Liver (tissue), 9 donors: ENCODE data around the gene GMPR. TPM values are rescaled to one million over a fixed set of nuclear protein-coding genes. Genes with fewer than 3 reads are reported as not detected.

Experiments
- DNase-seq: peaks from one replicate; pipeline ENCODE4 v3.0.0-alpha.2; 2017; ENCODE audit warnings: low spot score
- H3K27ac ChIP-seq, 2 donors: one replicate each; pipeline ENCODE4 v1.7.0; 2013; ENCODE audit warnings: inconsistent platforms in 2 of 2, low read length in 2 of 2, control low read depth in 1 of 2, low read depth in 1 of 2, mild to moderate bottlenecking in 1 of 2
- H3K27me3 ChIP-seq, 4 donors: one replicate each; pipeline versions ENCODE4 v1.6.1 to v1.7.0; 2013; ENCODE audit warnings: low read length in 3 of 4, inconsistent platforms in 1 of 4, mild to moderate bottlenecking in 1 of 4, moderate library complexity in 1 of 4; ENCODE audit not compliant: control insufficient read depth in 4 of 4, insufficient read depth in 4 of 4
- H3K36me3 ChIP-seq, 4 donors: one replicate each; pipeline versions ENCODE4 v1.6.1 to v1.7.0; 2013; ENCODE audit warnings: low read length in 3 of 4, mild to moderate bottlenecking in 3 of 4, low read depth in 1 of 4, moderate library complexity in 1 of 4; ENCODE audit not compliant: control insufficient read depth in 4 of 4, insufficient read depth in 3 of 4
- H3K4me1 ChIP-seq, 4 donors: one replicate each; pipeline versions ENCODE4 v1.6.1 to v1.7.0; 2013; ENCODE audit warnings: low read length in 3 of 4, mild to moderate bottlenecking in 3 of 4, moderate library complexity in 1 of 4; ENCODE audit not compliant: control insufficient read depth in 4 of 4, insufficient read depth in 4 of 4
- H3K4me3 ChIP-seq, 3 donors: one replicate each; pipeline versions ENCODE4 v1.6.1 to v1.7.0; 2013; ENCODE audit warnings: low read length in 3 of 3, control low read depth in 1 of 3, low read depth in 1 of 3, mild to moderate bottlenecking in 1 of 3
- H3K9ac ChIP-seq, 2 donors: one replicate each; pipeline ENCODE4 v1.7.0; 2013; ENCODE audit warnings: low read length in 2 of 2, mild to moderate bottlenecking in 2 of 2, moderate library complexity in 2 of 2, control low read depth in 1 of 2, low read depth in 1 of 2
- H3K9me3 ChIP-seq, 4 donors: one replicate each; pipeline versions ENCODE4 v1.6.1 to v1.7.0; 2013; ENCODE audit warnings: low read length in 3 of 4; ENCODE audit not compliant: control insufficient read depth in 4 of 4
- ATF3 ChIP-seq: IDR thresholded peaks from 2 replicates; pipeline ENCODE4 v1.6.1; 2016; ENCODE audit warnings: antibody characterized with exemption
- CTCF ChIP-seq: fragments of 150-350 bp; IDR thresholded peaks from 2 replicates; pipeline ENCODE4 v1.5.1; 2017; ENCODE audit warnings: improper control_type of control experiment, low read depth, low read length; ENCODE audit not compliant: missing input control
- EGR1 ChIP-seq, 2 donors: IDR thresholded peaks; 2 replicates each; pipeline ENCODE4 v1.6.1; 2016 to 2018; ENCODE audit warnings: antibody characterized with exemption in 2 of 2, low read depth in 2 of 2
- FOXA1 ChIP-seq: IDR thresholded peaks from 2 replicates; pipeline ENCODE4 v1.6.1; 2016; ENCODE audit warnings: antibody characterized with exemption
- FOXA2 ChIP-seq: IDR thresholded peaks from 2 replicates; pipeline ENCODE4 v1.6.1; 2016; ENCODE audit warnings: antibody characterized with exemption
- GABPA ChIP-seq, 2 donors: IDR thresholded peaks in 1 of 2; conservative IDR thresholded peaks in 1 of 2; 2 replicates each; pipeline ENCODE4 v1.6.1; 2016; ENCODE audit warnings: antibody characterized with exemption in 2 of 2, mild to moderate bottlenecking in 1 of 2, moderate library complexity in 1 of 2
- HNF4A ChIP-seq, 2 donors: conservative IDR thresholded peaks; 2 replicates each; pipeline ENCODE4 v1.6.1; 2016; ENCODE audit warnings: antibody characterized with exemption in 2 of 2, mild to moderate bottlenecking in 2 of 2
- HNF4G ChIP-seq: IDR thresholded peaks from 2 replicates; pipeline ENCODE4 v1.6.1; 2016; ENCODE audit warnings: antibody characterized with exemption
- JUND ChIP-seq, 2 donors: IDR thresholded peaks; 2 replicates each; pipeline ENCODE4 v1.6.1; 2016; ENCODE audit warnings: antibody characterized with exemption in 2 of 2
- MAX ChIP-seq: IDR thresholded peaks from 2 replicates; pipeline ENCODE4 v1.6.1; 2016; ENCODE audit warnings: antibody characterized with exemption
- NR2F2 ChIP-seq: IDR thresholded peaks from 2 replicates; pipeline ENCODE4 v1.6.1; 2016; ENCODE audit warnings: antibody characterized with exemption
- RAD21 ChIP-seq, 2 donors: IDR thresholded peaks; 2 replicates each; pipeline ENCODE4 v1.6.1; 2016; ENCODE audit warnings: antibody characterized with exemption in 2 of 2, mild to moderate bottlenecking in 2 of 2
- REST ChIP-seq: IDR thresholded peaks from 2 replicates; pipeline ENCODE4 v1.6.1; 2016; ENCODE audit warnings: antibody characterized with exemption, mild to moderate bottlenecking
- RXRA ChIP-seq, 2 donors: IDR thresholded peaks; 2 replicates each; pipeline ENCODE4 v1.6.1; 2017 to 2018; ENCODE audit warnings: antibody characterized with exemption in 2 of 2, mild to moderate bottlenecking in 1 of 2
- SP1 ChIP-seq: IDR thresholded peaks from 2 replicates; pipeline ENCODE4 v1.6.1; 2018; ENCODE audit warnings: antibody characterized with exemption, mild to moderate bottlenecking
- TAF1 ChIP-seq: conservative IDR thresholded peaks from 2 replicates; pipeline ENCODE4 v1.6.1; 2016; ENCODE audit warnings: antibody characterized with exemption, mild to moderate bottlenecking
- YY1 ChIP-seq: IDR thresholded peaks from 2 replicates; pipeline ENCODE4 v1.6.1; 2016; ENCODE audit warnings: antibody characterized with exemption, mild to moderate bottlenecking
- ZBTB33 ChIP-seq: IDR thresholded peaks from 2 replicates; pipeline ENCODE4 v1.6.1; 2016; ENCODE audit warnings: antibody characterized with exemption
- WGBS: extraction: QIAGEN DNeasy Blood & Tissue Kit; methylation state at CpG from one replicate; pipeline ENCODE4 v1.1.7; 2013; 5-methylcytosine and 5-hydroxymethylcytosine counted together
- polyA plus RNA-seq, 2 donors: library from polyadenylated mRNA; stranded (reverse) in 1 of 2; unstranded in 1 of 2; fragments of 200-250 nt in 1 of 2; fragments of >200 nt in 1 of 2; fragmentation: Nextera tagmentation in 1 of 2; extraction: Ambion mirVana in 1 of 2; gene quantifications; one replicate each; pipeline versions ENCODE4 v1.2.1 to v1.2.3, GENCODE V29; 2013 to 2015
- total RNA-seq, 2 donors: library from RNA; depleted of rRNA; stranded (reverse); fragments of >200 nt; gene quantifications; one replicate each; pipeline ENCODE4 v1.2.3, GENCODE V29; 2014
- donor health status: healthy.
- donor health status: healthy.
- donor health status: healthy.
- donor health status: healthy.
- donor health status: healthy.

GMPR gene
- total and polyA plus RNA-seq, 4 donors, result 2.1 to 50.2 (median 4.2) TPM

GRCh38 chr6:16227048-16227562, 11.3 kb upstream of the GMPR start:
- Histone ChIP-seq H3K4me3 (no peak overlapping the region), H3K27me3 (no peaks in the 10 kb centered on the region), H3K36me3 (no peaks in the 10 kb centered on the region), H3K27ac (no peak overlapping the region), H3K9ac (no peak overlapping the region), H3K4me1 (peaks cover 0 to 6% (median 2%) of the 10 kb centered on the region in 4 donors), H3K9me3 (no peaks in the 10 kb centered on the region)
- TF ChIP-seq SP1 (no peak), YY1 (no peak), JUND (IDR thresholded peaks at IDR 0.05) (no peak), RXRA (IDR thresholded peaks at IDR 0.05) (no peak), FOXA1 (no peak), FOXA2 (no peak), ATF3 (no peak), EGR1 (IDR thresholded peaks at IDR 0.05; ENCODE audit: low read depth in 2 of 2) (no peak), REST (no peak), MAX (no peak), TAF1 (no peak), CTCF (no peak), ZBTB33 (no peak), GABPA (IDR thresholded peaks at IDR 0.05 in 1 of 2, conservative IDR thresholded peaks at IDR 0.05 in 1 of 2) (no peak), RAD21 (IDR thresholded peaks at IDR 0.05) (no peak), HNF4G (no peak), HNF4A (conservative IDR thresholded peaks at IDR 0.05) (no peak), NR2F2 (no peak)
- 96% methylated on average over 32 of the region's 32 CpGs for WGBS
- no peak for DNase-seq
